NCI-H1694 treated with DMSO at 0.1 percent for 48 hours (cell line): ENCODE results near the gene DOLPP1.

ENCODE experiments used
- DNase-seq: peaks from one replicate; lab custom pipeline; 2025; lab: John Stamatoyannopoulos, UW

Gene DOLPP1

DNA sequence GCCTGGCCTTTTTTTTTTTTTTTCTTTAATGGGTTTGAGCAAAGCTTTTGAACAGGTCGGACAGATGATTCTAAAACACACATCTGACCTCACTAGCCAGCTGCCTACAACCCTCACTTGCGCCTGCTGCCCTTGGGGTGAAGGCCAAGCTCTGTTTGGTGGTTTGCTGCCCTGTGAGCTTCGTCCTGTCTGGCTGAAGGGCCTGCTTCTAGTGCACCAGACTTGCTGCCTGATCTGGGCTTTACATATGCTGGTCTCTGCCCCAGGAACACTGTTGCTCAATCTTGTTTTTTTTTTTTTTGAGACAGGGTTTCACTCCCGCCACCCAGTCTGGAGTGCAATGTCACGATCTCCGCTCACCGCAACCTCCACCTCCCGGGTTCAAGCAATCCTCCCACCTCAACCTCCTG, 16.4 kb upstream of the DOLPP1 start:
- DNase-seq, result no peak

DNA sequence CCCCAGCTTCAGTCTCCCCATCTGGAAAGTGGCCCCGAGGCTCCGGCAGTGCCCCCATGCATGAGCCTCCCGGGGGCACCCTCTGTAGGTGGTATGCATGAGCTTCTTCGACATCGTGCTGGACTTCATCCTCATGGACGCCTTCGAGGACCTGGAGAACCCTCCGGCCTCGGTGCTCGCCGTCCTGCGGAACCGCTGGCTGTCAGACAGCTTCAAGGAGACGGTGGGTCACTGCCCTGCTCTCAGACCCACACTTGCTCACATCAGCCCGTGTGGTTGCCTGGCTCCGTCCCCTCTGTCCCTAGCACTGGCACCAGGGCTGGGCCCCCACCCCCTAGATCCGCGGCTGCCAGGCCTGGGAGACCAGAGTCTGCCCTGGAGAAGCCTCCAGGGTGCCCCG, 12.8 kb upstream of the DOLPP1 start:
- DNase-seq, result no peak

DNA sequence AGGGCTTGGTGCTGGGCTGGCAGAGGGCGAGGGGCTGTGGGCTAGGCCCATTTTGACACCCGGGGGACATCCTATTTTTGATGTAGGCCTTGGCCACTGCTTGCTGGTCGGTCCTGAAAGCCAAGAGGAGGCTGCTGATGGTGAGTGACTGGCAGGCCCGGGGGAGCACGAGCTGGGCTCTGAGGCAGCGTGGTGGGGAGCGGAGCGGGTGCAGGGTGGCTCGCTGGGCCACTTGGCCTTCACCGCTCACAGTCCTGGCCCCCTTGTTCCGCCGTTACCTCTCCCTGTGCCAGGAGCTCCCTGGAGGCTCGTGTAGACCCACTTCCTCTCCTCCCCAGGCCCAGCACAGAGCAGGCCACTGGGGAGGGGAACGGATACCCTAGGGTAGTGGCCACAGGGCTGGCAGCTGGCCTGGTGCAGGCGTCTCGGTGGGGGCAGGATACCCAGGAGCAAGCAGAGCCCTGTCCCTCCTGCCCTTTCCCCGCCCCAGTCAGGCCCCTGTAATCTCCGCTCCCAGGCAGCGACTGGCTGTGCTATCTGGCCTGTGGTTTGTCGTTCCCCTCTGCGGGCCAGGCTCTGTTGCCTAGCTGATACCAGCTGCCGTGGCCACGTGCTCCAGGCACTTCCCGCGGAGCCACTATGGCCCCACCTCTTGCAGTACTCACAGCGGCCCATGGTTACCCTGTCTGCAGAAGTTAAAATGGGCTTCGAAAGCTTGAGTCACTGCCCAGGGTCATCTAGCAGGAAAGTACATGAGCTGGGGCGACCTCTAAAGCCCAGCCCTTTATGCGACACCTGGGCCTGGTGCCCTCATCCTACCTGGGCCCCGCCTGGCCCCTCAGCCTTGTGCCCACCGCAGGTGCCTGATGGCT, 11.7 kb upstream of the DOLPP1 start:
- no peak for DNase-seq

DNA sequence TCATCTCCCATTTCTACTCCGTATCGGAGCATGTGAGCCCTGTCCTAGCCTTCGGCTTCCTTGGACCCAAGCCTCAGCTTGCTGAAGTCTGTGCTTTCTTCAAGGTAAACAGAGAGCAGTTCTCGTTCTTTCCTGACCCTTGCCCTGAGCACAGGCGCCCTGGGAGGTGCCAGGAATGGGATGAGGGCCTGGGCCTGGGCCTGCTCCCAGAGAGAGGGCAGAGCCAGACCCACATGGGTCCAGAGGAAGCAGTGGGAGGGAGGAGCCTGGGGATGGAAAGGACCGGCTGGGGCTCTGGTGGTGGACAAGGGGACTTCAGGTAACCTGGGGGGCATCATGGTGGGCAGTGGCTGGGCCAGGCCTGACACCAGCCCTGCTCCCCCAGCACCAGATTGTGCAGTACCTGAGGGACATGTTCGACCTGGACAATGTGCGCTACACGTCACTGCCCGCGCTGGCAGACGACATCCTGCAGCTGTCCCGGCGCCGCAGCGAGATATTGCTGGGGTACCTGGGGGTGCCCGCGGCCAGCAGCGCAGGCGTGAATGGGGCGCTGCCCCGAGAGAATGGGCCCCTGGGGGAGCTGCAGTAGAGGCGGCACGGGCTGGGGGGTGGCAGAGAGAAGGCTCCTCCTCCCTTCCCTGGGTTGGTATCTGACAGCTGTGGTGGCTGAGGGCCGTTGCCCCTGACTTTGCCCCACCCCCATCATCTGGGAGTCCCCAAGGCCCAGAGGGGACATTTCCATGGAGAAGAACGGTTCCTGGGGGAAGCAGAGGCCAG, 10.9 kb upstream of the DOLPP1 start:
- DNase-seq, result no peak

DNA sequence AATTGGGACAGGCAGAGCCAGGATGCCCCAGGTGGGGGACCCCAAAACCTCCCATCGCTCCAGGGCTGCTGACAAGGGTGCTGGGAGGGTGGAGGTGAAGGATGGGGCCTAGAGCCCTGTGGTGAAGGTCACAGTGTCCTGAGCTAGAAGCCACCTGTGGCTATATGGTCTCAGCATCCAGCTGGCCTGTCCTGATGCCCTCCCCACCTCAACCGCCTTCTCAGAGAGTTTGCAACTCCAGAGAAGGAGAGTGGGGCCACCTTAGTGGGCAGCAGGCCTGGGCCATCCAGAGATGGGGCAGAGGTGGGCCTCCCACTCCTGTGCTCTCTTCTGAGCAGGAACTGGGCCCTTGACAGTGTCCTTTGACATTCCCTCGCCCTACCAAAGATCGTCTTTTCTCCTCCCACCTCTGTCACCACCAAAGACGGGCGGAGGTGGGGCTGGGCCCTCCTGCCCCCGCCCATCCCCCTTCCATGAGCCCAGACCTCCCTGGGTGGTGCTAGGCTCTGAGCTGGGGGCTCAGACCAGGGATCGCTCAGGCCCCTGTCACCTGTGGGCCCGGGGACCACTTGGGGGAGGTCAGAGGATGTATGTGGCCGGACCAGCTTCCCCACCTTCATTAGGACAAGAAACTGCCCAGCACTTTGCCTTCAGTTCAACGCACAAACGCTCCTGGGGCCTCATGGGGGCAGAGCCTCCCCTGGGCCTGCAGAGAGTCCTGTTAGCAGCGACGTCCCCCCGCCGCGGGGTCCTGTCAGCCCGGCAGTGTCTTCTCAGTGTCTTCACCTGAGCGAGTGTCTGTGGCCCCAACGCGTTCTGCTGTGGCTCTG, 10.0 kb upstream of the DOLPP1 start:
- no peak for DNase-seq

DNA sequence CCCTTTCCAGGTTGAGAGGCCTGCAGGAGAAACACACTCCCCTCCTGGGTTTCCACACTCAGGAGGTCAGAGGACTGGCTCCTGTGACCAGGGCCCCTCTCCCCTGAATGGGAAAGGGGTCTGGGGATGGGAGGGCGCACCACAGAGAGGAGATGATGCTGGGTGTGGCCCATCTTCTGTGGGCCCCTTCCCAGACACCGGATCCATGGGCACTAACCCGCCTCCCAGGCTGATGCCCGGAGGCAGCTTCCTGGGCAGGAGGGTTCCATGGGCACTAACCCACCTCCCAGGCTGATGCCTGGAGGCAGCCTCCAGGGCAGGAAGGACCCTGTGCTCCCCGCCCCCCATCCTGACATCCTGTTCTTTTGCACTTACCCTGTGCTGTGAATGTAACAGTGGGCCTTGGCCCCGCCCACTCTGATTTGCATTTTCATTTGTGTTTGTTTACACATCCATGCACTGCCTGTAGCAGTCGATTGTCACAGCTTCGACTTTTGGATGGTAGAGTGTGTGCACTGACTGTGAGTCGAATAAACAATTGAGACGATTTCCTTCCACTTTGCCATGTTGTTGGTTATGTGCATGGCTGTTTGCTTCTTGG, 9.3 kb upstream of the DOLPP1 start:
- no peak for DNase-seq

DNA sequence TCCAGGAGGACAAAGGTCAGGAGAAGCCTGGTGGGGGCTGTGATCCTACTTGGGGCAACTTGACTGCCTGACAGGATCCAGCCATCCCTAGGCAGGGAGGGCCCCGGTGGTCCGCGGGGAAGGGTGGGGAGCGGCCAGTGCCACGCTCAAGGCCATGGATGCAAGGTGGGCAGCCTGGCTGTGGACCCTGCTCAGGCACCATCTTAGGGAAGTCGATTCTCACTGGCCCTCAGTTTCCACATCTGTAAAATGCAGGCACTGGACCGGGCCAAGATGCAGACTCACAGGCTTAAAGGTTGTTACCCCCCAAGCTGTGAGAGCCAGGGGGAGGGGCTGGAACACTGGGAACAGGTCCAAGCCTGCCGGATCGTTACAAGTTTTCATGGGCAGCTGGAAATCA, 8.7 kb upstream of the DOLPP1 start:
- DNase-seq, result no peak

DNA sequence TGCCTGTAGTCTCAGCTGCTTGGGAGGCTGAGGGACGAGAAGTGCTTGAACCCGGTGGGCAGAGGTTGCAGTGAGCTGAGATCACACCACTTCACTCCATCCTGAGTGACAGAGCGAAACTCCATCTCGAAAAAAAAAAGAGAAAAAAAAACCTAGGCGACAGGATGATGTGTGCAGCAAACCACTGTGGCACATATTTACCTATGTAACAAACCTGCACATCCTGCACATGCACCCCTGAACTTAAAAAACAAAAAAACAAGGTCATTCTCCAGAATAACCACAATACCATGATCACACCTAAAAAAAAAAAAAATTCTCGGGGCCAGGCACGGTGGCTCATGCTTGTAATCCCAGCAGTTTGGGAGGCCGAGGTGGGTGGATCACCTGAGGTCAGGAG, 7.5 kb upstream of the DOLPP1 start:
- no peak for DNase-seq

DNA sequence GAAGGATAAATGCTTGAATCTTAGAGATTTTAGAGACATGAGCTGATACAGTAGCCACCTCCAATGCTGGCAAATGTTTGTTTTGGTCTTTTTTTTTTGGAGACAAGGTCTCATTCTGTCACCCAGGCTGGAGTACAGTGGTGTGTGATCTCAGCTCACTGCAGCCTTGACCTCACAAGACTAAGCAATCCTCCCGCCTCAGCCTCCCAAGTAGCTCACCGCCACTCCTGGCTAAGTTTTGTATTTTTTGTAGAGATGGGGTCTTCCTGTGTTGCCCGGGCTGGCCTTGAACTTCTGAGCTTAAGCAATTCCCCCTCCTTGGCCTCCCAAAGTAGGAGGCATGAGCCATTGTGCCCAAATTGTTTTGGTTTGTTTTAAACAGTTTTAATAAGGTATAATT, 6.8 kb upstream of the DOLPP1 start:
- no peak for DNase-seq

DNA sequence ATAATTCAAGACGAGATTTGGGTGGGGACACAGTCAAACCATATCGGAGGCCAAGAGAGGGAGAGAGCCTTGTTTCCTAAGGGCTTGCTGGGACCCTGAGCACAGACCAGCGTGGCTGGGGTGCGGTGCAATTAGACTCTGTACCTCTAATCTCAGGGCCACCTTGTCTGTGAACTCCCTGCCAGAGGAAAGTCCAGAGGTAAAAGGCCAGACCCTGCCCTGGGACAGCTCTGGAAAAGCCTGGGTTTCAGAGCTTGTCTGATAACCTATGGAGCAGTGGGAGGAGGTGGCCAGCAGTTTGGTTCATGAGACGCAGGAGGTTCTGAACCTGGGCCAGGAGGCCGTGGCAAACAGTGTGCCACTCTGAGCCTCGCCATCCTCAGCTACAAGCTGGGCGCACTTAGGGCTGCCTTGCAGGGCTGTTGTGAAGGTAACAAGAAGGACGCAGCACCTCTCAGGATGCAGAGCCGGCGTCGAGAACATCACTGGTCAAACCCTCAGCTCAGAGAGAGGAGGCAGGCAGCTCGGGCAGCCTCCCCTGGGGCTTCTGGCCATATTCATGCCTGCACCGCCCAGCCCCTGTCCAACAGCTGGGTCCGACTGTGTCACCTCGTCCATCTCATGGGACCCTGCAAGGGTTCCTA, 4.8 kb upstream of the DOLPP1 start:
- no peak for DNase-seq

DNA sequence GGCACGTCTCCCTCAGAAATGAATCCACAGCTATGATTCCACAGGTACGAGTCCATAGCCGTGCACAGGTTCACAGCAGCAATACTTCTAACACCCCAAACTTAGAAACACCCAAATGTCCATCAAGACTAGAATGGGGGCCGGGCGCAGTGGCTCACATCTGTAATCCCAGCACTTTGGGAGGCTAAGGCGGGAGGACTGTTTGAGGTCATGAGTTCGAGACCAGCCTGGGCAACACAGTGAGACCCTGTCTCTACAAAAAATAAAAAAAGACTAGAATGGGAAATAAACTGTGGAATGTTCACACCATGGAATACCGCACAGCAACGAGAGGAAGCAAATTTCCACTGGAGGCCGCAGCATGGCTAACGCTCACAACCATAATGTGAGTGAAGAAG, 4.3 kb upstream of the DOLPP1 start:
- DNase-seq, result no peak

DNA sequence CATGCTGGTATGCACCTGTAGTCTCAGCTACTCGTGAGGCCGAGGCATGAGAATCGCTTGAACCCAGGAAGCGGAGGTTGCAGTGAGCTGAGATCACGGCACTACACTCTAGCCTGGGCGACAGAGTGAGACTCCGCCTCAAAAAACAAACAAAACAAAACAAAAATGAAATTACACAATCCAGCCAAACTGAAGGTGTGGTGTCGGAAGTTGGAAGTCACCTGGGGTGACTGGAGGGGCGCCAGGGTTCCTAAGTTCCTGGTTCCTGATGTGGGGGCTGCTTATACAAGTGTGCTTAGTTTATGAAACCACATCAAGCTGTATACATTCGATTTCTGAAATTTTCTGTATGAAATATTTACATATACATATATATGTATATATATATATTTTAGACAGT, 3.7 kb upstream of the DOLPP1 start:
- DNase-seq, result no peak

DNA sequence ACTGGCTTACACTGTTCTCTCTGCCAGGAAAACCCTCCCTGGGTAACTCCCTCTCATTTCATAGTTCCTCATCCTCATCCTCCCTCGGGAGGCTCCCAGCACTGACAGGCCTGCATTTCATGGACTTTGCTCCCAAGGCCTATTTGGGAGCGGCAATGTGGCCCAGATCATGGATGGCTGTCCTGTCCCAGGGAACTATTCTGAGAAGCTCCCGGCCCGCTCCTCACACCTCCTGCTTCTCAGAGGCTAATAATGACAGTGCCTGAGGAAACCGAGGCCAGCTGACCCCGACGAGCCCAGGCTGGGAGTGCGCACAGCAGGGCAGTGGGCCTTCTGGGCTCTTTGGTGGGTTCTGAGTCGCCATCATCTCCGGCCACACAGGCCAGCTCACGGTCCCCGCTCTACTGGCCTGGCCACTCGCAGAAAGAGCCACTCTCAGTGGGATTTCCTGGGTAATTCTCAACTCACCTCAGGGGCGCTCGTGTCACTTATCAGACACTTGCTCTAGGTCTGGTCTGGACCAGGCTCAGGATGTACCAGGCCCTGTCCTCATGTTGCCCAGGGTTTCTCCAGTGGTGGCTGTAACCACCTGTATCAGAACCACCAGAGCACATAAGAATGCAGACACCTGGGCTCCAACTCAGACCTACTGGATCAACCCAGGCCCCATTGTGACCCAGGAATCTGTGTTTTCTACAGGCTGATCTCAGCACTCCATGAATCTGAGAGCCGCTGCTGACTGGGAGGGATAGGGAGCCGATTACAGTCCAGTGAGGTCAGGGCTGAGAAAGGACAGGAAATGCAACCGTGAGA, 2.0 kb upstream of the DOLPP1 start:
- no peak for DNase-seq

DNA sequence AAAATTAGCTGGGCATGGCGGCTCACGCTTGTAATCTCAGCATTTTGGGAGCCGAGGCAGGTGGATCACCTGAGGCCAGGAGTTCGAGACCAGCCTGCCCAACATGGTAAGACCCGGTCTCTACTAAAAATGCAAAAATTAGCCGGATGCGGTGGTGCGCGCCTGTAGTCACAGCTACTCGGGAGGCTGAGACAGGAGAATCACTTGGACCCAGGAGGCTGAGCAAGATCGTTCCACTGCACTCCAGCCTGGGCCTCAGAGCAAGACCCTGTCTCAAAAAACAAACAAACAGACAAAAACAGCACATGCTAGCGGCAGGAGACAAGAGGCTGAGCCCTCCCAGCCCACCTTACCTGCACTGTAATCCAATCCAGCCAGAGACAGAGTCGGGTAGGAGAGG, 1.1 kb upstream of the DOLPP1 start:
- no peak for DNase-seq

DNA sequence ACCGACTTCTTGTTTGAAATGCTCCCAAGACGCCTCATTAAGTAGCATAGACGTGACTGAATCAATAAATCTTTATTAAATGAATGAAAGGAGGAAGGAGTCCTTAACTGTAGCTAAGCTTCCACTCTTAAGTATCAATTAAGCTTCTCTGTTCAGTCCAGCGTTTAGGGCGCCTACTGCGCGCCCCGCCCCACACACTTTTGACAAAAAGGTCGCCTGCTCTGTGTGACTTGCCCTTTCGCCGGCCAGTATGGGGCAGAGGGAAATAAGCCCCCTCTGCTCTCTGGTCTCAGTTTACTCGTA, 662 bp upstream of the DOLPP1 start:
- DNase-seq, result no peak

DNA sequence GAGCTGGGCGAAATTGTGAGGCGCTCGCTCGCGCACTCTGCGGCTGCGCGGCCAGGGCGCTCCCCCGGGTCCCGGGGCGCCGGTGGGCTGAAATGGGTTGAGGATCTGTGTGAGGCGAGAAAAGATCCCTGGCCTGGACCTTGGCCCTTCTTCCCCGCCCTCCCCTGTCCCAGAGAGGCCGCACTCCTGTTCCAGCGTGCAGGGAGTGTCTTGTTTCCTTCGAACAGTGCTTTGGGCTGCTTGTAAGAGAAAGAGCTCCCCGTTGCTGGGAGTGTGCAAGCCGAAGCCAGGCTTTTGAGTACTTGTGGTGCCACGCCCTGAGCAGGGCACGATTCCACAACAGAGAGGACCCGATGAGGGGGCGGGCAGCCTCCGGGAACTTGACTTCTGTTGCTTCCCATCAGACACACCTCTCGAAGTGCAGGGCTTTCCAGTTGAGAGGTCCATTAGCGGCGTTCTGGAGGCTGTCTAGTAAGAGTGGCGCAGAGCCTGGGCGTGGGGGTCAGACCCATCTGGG, 535 bp downstream of the DOLPP1 start:
- DNase-seq, result no peak

DNA sequence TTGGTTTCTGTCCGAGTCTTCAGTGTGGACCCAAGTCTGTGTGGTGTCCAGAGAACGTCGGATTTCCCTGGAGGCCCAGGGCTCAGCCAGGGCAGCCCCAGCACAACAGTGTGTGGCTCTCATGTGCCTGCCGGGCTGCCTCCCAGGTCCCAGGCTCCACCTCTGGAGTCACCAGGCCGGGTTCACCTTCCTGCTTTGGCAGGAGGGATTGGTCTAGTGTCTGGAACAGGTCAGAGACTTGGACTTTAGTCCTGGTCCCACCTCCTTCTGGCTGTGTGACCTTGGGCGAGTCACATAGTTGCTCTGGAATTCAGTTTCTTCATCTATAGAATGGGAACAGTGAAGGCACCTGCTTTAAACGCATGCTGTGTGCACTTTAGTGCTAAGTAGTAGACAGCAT, 3.2 kb downstream of the DOLPP1 start:
- no peak for DNase-seq

DNA sequence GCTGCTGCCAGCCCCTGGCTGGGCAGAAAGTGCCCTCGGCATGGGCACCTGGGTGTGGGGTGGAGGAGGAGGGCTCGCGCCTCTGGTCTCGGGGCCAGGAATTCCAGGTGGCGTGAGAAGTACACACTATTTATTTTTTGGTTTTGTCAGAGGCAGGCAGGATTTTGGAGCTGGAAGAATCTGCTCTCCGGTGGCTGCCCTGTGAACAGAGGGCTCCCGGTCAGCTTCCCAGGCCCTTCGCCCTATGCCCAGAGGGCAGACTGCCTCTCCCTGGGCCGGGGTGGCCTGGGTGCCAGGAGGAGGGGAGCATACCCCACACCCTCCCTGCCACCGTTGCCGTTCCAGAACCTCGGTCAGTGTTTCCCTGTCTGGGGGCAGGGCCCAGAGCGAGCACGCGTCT, 8.3 kb downstream of the DOLPP1 start:
- no peak for DNase-seq

DNA sequence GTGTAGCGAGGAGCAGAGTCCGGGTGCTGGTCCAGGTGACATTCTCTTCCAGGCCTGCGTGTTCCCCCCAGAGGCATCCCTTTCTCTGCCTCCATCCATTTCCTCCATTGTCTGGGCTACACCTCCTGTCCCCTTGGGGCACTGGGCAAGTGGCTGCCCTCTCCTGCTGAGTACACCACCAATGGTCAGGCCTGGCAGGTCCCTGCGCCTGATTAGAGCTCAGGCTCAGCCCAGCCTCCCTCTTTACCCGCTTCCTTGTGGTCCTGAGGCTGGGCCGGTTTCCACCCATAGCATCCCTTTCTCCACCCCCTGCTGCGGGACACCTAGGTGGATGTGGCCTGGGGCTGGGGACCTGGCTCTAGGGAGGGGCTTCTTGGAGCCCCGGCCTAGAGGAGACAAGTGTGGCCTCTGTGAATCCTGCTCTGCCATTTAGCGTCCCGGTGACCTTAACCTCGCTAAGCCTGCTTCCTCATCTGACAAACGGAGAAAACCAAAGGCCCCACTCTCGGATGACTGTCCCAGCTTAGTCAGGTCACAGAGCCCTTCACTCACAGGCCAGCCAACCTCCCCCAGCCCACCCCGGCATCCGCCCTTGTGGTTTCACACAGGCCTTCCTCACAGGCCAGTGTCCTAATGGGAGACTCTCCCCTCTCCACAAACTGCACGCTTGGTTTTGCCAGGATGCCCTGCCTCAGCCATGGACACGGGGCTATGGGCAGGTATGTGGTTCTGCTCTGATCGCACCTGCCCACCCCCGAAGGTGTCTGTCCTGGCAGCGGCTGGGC, 12.9 kb downstream of the DOLPP1 start:
- DNase-seq, result no peak
